SK-N-SH (cell line): ENCODE results near the gene PLEKHG3. TPM values are rescaled to one million over a fixed set of nuclear protein-coding genes. Genes with fewer than 3 reads are reported as not detected.

ENCODE experiments used
- CTCF ChIA-PET: fragments of 300-600, 350-600 bp; formaldehyde crosslinking; extraction: SDS; loops from one replicate; lab custom pipeline; 2021; lab: Yijun Ruan, JAX
- POLR2A ChIA-PET: fragments of 350-600 bp; sonication (Branson Sonifier 250); formaldehyde crosslinking; extraction: SDS; loops from one replicate; lab custom pipeline; 2020; ENCODE audit warnings: antibody characterized with exemption, inconsistent platforms; lab: Yijun Ruan, JAX
- DNase-seq: peaks from one replicate; pipeline ENCODE4 v3.0.0; 2012
- H2AFZ ChIP-seq: fragments of 200-600 bp; sonication (generic); 2 replicates; pipeline ENCODE4 v1.8.1; 2016; ENCODE audit warnings: antibody characterized with exemption, mild to moderate bottlenecking, low read depth
- H3F3A ChIP-seq: fragments of 200-600 bp; sonication (generic); replicated peaks from 2 replicates; pipeline ENCODE3; 2016; ENCODE audit warnings: antibody characterized with exemption, mild to moderate bottlenecking; ENCODE audit not compliant: insufficient read depth
- H3K27ac ChIP-seq, 2 experiments: fragments of 200-500 bp in 1 of 2; fragments of 200-600 bp in 1 of 2; sonication (Bioruptor generic) in 1 of 2; sonication (generic), shearing (Covaris generic) in 1 of 2; 2 replicates each; pipeline versions ENCODE4 v1.5.1 to v1.6.1; 2014 to 2016; ENCODE audit warnings: low read depth in 2 of 2, inconsistent platforms in 1 of 2, low read length in 1 of 2, mild to moderate bottlenecking in 1 of 2, mixed read lengths in 1 of 2
- H3K27me3 ChIP-seq: fragments of 200-600 bp; sonication (generic), shearing (Covaris generic); 2 replicates; pipeline ENCODE4 v1.6.1; 2016; ENCODE audit warnings: mixed run types; ENCODE audit not compliant: insufficient read depth
- H3K36me3 ChIP-seq, 2 experiments: fragments of 200-500 bp in 1 of 2; fragments of 200-600 bp in 1 of 2; sonication (Bioruptor generic) in 1 of 2; sonication (generic) in 1 of 2; replicated peaks in 1 of 2; 2 replicates each; pipeline versions ENCODE3 to v1.5.1; 2014 to 2016; ENCODE audit warnings: low read length in 1 of 2, mild to moderate bottlenecking in 1 of 2; ENCODE audit not compliant: insufficient read depth in 2 of 2, control insufficient read depth in 1 of 2
- H3K4me1 ChIP-seq, 2 experiments: fragments of 200-500 bp in 1 of 2; fragments of 200-600 bp in 1 of 2; sonication (Bioruptor generic) in 1 of 2; sonication (generic), shearing (Covaris generic) in 1 of 2; 2 replicates each; pipeline versions ENCODE4 v1.5.1 to v1.6.1; 2014 to 2016; ENCODE audit warnings: low read depth in 1 of 2, low read length in 1 of 2, mixed run types in 1 of 2; ENCODE audit not compliant: insufficient read depth in 2 of 2, control insufficient read depth in 1 of 2
- H3K4me2 ChIP-seq: fragments of 200-600 bp; sonication (generic), shearing (Covaris generic); 2 replicates; pipeline ENCODE4 v1.6.1; 2017; ENCODE audit warnings: mixed run types
- H3K4me3 ChIP-seq, 2 experiments: fragments of 200-500 bp in 1 of 2; fragments of 200-600 bp in 1 of 2; sonication (Bioruptor generic) in 1 of 2; sonication (generic), shearing (Covaris generic) in 1 of 2; 2 replicates each; pipeline versions ENCODE4 v1.5.1 to v1.8.1; 2014 to 2016; ENCODE audit warnings: low read depth in 2 of 2, inconsistent platforms in 1 of 2, low read length in 1 of 2, mild to moderate bottlenecking in 1 of 2, mixed read lengths in 1 of 2, moderate library complexity in 1 of 2
- H3K79me2 ChIP-seq: fragments of 200-600 bp; sonication (generic); 2 replicates; pipeline ENCODE4 v1.8.1; 2017; ENCODE audit warnings: mild to moderate bottlenecking; ENCODE audit not compliant: insufficient read depth
- H3K9ac ChIP-seq: fragments of 200-600 bp; sonication (generic); 2 replicates; pipeline ENCODE4 v1.6.1; 2017; ENCODE audit warnings: mixed run types
- H3K9me2 ChIP-seq: fragments of 200-600 bp; sonication (generic); 2 replicates; pipeline ENCODE4 v1.6.1; 2017; ENCODE audit warnings: mixed run types
- H3K9me3 ChIP-seq: fragments of 200-600 bp; sonication (generic); 2 replicates; pipeline ENCODE4 v1.6.1; 2017; ENCODE audit warnings: mixed run types, mild to moderate bottlenecking, moderate library complexity
- H4K20me1 ChIP-seq: fragments of 200-600 bp; sonication (generic); 2 replicates; pipeline ENCODE4 v1.6.1; 2017; ENCODE audit warnings: mild to moderate bottlenecking, mixed run types; ENCODE audit not compliant: insufficient read depth
- ELF1 ChIP-seq: IDR thresholded peaks from 2 replicates; pipeline ENCODE4 v1.4.0; 2012
- EZH2phosphoT487 ChIP-seq: fragments of 200-600 bp; sonication (generic); IDR thresholded peaks from 2 replicates; pipeline ENCODE4 v1.6.1; 2017; ENCODE audit warnings: low read depth, mixed run types, mild to moderate bottlenecking, antibody characterized with exemption, moderate library complexity, borderline replicate concordance
- FOXJ3 ChIP-seq: sonication (generic); formaldehyde crosslinking; IDR thresholded peaks from 2 replicates; pipeline ENCODE4 v1.5.1; 2020; ENCODE audit warnings: mild to moderate bottlenecking, missing genetic modification reagents
- GABPA ChIP-seq: IDR thresholded peaks from 2 replicates; pipeline ENCODE4 v1.4.0; 2012; ENCODE audit warnings: low read depth, mild to moderate bottlenecking
- IRF3 ChIP-seq: fragments of 150-350 bp; IDR thresholded peaks from 2 replicates; pipeline ENCODE4 v1.6.1; 2016; ENCODE audit warnings: mild to moderate bottlenecking, low read depth, low read length
- MEF2A ChIP-seq: IDR thresholded peaks from 2 replicates; pipeline ENCODE4 v1.4.0; 2012; ENCODE audit warnings: low read depth, borderline replicate concordance
- NFIC ChIP-seq: IDR thresholded peaks from 2 replicates; pipeline ENCODE4 v1.4.0; 2012; ENCODE audit warnings: borderline replicate concordance
- NRF1 ChIP-seq: IDR thresholded peaks from 2 replicates; pipeline ENCODE4 v1.6.1; 2012; ENCODE audit warnings: low read depth, mild to moderate bottlenecking, low read length
- RAD21 ChIP-seq: IDR thresholded peaks from 2 replicates; pipeline ENCODE4 v1.6.1; 2012; ENCODE audit warnings: mild to moderate bottlenecking, low read length
- REST ChIP-seq: IDR thresholded peaks from 2 replicates; pipeline ENCODE4 v1.6.1; 2012; ENCODE audit warnings: mild to moderate bottlenecking, low read depth, low read length, moderate library complexity
- RXRA ChIP-seq: IDR thresholded peaks from 2 replicates; pipeline ENCODE4 v1.4.0; 2012; ENCODE audit warnings: low read depth, mild to moderate bottlenecking, borderline replicate concordance
- TCF12 ChIP-seq: IDR thresholded peaks from 2 replicates; pipeline ENCODE4 v1.4.0; 2012
- USF1 ChIP-seq: IDR thresholded peaks from 2 replicates; pipeline ENCODE4 v1.4.0; 2012; ENCODE audit warnings: low read depth, borderline replicate concordance
- WGBS: methylation state at CpG from one replicate; pipeline ENCODE4 v1.1.6; 2017; ENCODE audit warnings: low lambda C conversion rate; 5-methylcytosine and 5-hydroxymethylcytosine counted together
- polyA plus RNA-seq, 3 experiments: library from polyadenylated mRNA; depleted of rRNA; stranded (reverse); fragments of >200 nt; gene quantifications; 2 replicates each; pipeline ENCODE4 v1.2.3, GENCODE V29; 2012

The PLEKHG3 gene
- polyA plus RNA-seq, 1 of the 3 experiments (the other 2 are of a cell fraction) = 5.1 TPM

- H3K36me3 ChIP-seq = no peaks in the 10 kb centered on the region
- H3K9me2 ChIP-seq = no peaks in the 10 kb centered on the region
- DNase-seq = no peak
- 98% methylated on average over 5 of the region's 5 CpGs for WGBS
- no peaks in the 10 kb centered on the region for H3K9me3 ChIP-seq
- no peak overlapping the region for H3K27ac ChIP-seq
- H3K27me3 ChIP-seq = no peaks in the 10 kb centered on the region
- H3K79me2 ChIP-seq = no peaks in the 10 kb centered on the region
- no peaks in the 10 kb centered on the region for H3F3A ChIP-seq
- H3K9ac ChIP-seq = no peak overlapping the region
- no peaks in the 10 kb centered on the region for H4K20me1 ChIP-seq
- CTCF ChIA-PET = interaction anchor here (2.1 to 3.6 kb wide), 3 partner anchors 11 to 82 kb away, joined by 10 to 13 read pairs (median 12); no protein-coding TSS in a partner anchor
- peaks cover 0 to 5% of the 10 kb centered on the region in 2 experiments; a peak in 1 of 4 replicates for H3K4me1 ChIP-seq
- POLR2A ChIA-PET = no interaction called here
- no peak overlapping the region for H2AFZ ChIP-seq
- H3K4me2 ChIP-seq = no peak overlapping the region
- no peak overlapping the region for H3K4me3 ChIP-seq
- TF ChIP-seq IRF3 = no peak
- no peak for TF ChIP-seq FOXJ3 (CRISPR knock-in tag)
- TF ChIP-seq MEF2A = no peak
- TF ChIP-seq TCF12 = no peak
- no peak for TF ChIP-seq RAD21
- TF ChIP-seq ELF1 = no peak
- no peak for TF ChIP-seq REST
- no peak for TF ChIP-seq NFIC
- TF ChIP-seq USF1 = no peak
- TF ChIP-seq NRF1 = no peak
- TF ChIP-seq GABPA = no peak
- TF ChIP-seq EZH2phosphoT487 = no peak
- TF ChIP-seq RXRA = no peak
Measured at GRCh38 chr14:64682843-64683242, 21.4 kb upstream of the PLEKHG3 start.
